H1 (cell line): ENCODE data around the gene PRSS22. TPM values are rescaled to one million over a fixed set of nuclear protein-coding genes. Genes with fewer than 3 reads are reported as not detected.

Experiments used
- CBX8 ChIP-seq: fragments of 300-800, 300-1000 bp; sonication (generic); IDR thresholded peaks from 2 replicates; pipeline ENCODE4 v1.7.1; 2016; ENCODE audit warnings: low read depth, low read length, borderline replicate concordance
- CTBP2 ChIP-seq: IDR thresholded peaks from 2 replicates; pipeline ENCODE4 v1.7.0; 2011; ENCODE audit warnings: borderline replicate concordance, mild to moderate bottlenecking, moderate library complexity, mixed read lengths, low read length; ENCODE audit not compliant: insufficient read depth, insufficient read length
- EZH2 ChIP-seq: fragments of 200-600 bp; sonication (generic); IDR thresholded peaks from 2 replicates; pipeline ENCODE4 v1.7.1; 2012; ENCODE audit warnings: low read depth, mild to moderate bottlenecking, moderate library complexity, low read length, inconsistent platforms; ENCODE audit not compliant: severe bottlenecking
- JUND ChIP-seq: IDR thresholded peaks from 2 replicates; pipeline ENCODE4 v1.6.1; 2011; ENCODE audit warnings: mild to moderate bottlenecking, improper control_type of control experiment, low read length
- POLR2AphosphoS5 ChIP-seq: IDR thresholded peaks from 2 replicates; pipeline ENCODE4 v1.6.1; 2011; ENCODE audit warnings: low read depth, low read length
- POU5F1 ChIP-seq: IDR thresholded peaks from 2 replicates; pipeline ENCODE4 v1.6.1; 2011; ENCODE audit warnings: low read depth, mild to moderate bottlenecking, low read length, moderate library complexity
- SP1 ChIP-seq: IDR thresholded peaks from 2 replicates; pipeline ENCODE4 v1.6.1; 2011; ENCODE audit warnings: low read depth, low read length
- TAF7 ChIP-seq: optimal IDR thresholded peaks from 2 replicates; pipeline ENCODE3; 2011; ENCODE audit warnings: low read depth, mild to moderate bottlenecking, inconsistent platforms, low read length, moderate library complexity, borderline replicate concordance
- TBP ChIP-seq: IDR thresholded peaks from 2 replicates; pipeline ENCODE4 v1.6.1; 2011; ENCODE audit warnings: low read depth, low read length, improper control_type of control experiment
- polyA plus RNA-seq, 7 experiments: library from polyadenylated mRNA; depleted of rRNA in 3 of 7; stranded (reverse) in 5 of 7; unstranded in 2 of 7; fragments of >200 nt in 5 of 7; fragments of 200-250 nt in 2 of 7; gene quantifications; 1 replicate in 5 of 7; 2 replicates in 1 of 7; 4 replicates in 1 of 7; pipeline versions ENCODE4 v1.2.1 to v1.2.3, GENCODE V29; 2011 to 2013; ENCODE audit warnings: missing spikeins in 2 of 7, mixed read lengths in 2 of 7
- total RNA-seq: library from RNA; stranded (reverse); fragmentation: NEBNext Ultra II Directional; extraction: Animal tissue kit (Norgen Biotek cat#: 25700); gene quantifications from 2 replicates; pipeline ENCODE4 v1.2.1, GENCODE V29; 2021
- TF ChIP-seq, protein P1 (sequence below): fragments of 300-600 bp; sonication (generic); IDR thresholded peaks from 2 replicates; pipeline ENCODE4 v1.7.1; 2012; ENCODE audit warnings: low read length, moderate library complexity, mild to moderate bottlenecking, inconsistent platforms; ENCODE audit not compliant: insufficient replicate concordance

Gene PRSS22
- total and polyA plus RNA-seq, 2 of the 8 experiments (the other 6 are each of a cell fraction or from before 2014, with no cell fraction given), result 4.0 to 4.4 TPM

DNA sequence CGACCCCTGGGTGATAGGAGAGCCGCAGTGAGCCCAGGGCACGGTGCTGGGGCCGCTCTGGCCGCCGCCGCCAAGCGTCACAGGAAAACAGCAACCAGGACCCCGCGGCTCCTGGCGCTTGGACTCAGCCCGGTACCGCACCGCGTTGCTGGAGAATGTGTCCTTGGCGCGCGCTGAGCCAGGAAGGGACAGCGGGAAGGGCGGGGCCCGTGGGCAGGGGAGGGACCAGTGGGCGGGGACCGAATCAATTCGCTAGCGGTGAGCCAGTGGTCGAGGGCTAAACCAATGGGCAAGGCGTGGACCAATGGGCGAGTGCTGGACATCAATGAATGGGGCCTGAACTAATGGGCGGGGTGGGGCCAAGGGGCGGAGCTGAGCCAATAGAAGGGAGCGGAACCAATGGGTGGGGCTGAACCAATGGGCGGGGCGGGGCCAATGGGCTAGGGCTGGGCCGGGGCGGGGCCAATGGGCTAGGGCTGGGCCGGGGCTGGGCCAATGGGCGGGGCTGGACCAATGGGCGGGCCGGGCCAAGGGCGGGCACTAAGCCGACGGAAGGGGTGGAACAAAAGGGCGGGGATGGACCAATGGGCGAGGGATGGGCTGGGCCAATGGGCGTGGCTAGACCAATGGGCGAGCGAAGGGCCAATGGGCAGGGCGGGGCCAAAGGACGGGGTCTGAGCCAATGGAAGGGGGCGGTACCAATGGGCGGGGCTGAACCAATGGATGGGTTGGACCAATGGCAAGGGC, 47.4 kb upstream of the PRSS22 start (continued):
- TF ChIP-seq, protein P1, sequence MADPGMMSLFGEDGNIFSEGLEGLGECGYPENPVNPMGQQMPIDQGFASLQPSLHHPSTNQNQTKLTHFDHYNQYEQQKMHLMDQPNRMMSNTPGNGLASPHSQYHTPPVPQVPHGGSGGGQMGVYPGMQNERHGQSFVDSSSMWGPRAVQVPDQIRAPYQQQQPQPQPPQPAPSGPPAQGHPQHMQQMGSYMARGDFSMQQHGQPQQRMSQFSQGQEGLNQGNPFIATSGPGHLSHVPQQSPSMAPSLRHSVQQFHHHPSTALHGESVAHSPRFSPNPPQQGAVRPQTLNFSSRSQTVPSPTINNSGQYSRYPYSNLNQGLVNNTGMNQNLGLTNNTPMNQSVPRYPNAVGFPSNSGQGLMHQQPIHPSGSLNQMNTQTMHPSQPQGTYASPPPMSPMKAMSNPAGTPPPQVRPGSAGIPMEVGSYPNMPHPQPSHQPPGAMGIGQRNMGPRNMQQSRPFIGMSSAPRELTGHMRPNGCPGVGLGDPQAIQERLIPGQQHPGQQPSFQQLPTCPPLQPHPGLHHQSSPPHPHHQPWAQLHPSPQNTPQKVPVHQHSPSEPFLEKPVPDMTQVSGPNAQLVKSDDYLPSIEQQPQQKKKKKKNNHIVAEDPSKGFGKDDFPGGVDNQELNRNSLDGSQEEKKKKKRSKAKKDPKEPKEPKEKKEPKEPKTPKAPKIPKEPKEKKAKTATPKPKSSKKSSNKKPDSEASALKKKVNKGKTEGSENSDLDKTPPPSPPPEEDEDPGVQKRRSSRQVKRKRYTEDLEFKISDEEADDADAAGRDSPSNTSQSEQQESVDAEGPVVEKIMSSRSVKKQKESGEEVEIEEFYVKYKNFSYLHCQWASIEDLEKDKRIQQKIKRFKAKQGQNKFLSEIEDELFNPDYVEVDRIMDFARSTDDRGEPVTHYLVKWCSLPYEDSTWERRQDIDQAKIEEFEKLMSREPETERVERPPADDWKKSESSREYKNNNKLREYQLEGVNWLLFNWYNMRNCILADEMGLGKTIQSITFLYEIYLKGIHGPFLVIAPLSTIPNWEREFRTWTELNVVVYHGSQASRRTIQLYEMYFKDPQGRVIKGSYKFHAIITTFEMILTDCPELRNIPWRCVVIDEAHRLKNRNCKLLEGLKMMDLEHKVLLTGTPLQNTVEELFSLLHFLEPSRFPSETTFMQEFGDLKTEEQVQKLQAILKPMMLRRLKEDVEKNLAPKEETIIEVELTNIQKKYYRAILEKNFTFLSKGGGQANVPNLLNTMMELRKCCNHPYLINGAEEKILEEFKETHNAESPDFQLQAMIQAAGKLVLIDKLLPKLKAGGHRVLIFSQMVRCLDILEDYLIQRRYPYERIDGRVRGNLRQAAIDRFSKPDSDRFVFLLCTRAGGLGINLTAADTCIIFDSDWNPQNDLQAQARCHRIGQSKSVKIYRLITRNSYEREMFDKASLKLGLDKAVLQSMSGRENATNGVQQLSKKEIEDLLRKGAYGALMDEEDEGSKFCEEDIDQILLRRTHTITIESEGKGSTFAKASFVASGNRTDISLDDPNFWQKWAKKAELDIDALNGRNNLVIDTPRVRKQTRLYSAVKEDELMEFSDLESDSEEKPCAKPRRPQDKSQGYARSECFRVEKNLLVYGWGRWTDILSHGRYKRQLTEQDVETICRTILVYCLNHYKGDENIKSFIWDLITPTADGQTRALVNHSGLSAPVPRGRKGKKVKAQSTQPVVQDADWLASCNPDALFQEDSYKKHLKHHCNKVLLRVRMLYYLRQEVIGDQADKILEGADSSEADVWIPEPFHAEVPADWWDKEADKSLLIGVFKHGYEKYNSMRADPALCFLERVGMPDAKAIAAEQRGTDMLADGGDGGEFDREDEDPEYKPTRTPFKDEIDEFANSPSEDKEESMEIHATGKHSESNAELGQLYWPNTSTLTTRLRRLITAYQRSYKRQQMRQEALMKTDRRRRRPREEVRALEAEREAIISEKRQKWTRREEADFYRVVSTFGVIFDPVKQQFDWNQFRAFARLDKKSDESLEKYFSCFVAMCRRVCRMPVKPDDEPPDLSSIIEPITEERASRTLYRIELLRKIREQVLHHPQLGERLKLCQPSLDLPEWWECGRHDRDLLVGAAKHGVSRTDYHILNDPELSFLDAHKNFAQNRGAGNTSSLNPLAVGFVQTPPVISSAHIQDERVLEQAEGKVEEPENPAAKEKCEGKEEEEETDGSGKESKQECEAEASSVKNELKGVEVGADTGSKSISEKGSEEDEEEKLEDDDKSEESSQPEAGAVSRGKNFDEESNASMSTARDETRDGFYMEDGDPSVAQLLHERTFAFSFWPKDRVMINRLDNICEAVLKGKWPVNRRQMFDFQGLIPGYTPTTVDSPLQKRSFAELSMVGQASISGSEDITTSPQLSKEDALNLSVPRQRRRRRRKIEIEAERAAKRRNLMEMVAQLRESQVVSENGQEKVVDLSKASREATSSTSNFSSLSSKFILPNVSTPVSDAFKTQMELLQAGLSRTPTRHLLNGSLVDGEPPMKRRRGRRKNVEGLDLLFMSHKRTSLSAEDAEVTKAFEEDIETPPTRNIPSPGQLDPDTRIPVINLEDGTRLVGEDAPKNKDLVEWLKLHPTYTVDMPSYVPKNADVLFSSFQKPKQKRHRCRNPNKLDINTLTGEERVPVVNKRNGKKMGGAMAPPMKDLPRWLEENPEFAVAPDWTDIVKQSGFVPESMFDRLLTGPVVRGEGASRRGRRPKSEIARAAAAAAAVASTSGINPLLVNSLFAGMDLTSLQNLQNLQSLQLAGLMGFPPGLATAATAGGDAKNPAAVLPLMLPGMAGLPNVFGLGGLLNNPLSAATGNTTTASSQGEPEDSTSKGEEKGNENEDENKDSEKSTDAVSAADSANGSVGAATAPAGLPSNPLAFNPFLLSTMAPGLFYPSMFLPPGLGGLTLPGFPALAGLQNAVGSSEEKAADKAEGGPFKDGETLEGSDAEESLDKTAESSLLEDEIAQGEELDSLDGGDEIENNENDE, result no peak
- TF ChIP-seq TBP (peak; percentile 95), CBX8 (no peak), JUND (no peak), EZH2 (no peak), CTBP2 (no peak), POU5F1 (no peak), POLR2AphosphoS5 (peak; percentile 94), TAF7 (peak; percentile 94), SP1 (peak; percentile 80)
